ENCODE data around the gene CD9. TPM values are rescaled to one million over a fixed set of nuclear protein-coding genes. Genes with fewer than 3 reads are reported as not detected.

The CD9 gene
- total RNA-seq, 2 donors from 2014 or later: 66.6 to 91.3 TPM

GRCh38 chr12:6279631-6280030, 79.4 kb downstream of the CD9 start:
- 66 to 76% methylated on average over 6 to 8 of the region's 8 CpGs for WGBS, 2 donors
- no peak for ATAC-seq

GRCh38 chr12:6280053-6280469, 79.9 kb downstream of the CD9 start:
- TF ChIP-seq, protein P1, sequence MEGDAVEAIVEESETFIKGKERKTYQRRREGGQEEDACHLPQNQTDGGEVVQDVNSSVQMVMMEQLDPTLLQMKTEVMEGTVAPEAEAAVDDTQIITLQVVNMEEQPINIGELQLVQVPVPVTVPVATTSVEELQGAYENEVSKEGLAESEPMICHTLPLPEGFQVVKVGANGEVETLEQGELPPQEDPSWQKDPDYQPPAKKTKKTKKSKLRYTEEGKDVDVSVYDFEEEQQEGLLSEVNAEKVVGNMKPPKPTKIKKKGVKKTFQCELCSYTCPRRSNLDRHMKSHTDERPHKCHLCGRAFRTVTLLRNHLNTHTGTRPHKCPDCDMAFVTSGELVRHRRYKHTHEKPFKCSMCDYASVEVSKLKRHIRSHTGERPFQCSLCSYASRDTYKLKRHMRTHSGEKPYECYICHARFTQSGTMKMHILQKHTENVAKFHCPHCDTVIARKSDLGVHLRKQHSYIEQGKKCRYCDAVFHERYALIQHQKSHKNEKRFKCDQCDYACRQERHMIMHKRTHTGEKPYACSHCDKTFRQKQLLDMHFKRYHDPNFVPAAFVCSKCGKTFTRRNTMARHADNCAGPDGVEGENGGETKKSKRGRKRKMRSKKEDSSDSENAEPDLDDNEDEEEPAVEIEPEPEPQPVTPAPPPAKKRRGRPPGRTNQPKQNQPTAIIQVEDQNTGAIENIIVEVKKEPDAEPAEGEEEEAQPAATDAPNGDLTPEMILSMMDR (IDR thresholded peaks at IDR 0.05): no peak
- peak in 2 of 3 donors; percentile 32 to 54 for TF ChIP-seq POLR2A (IDR thresholded peaks at IDR 0.05)
- no peaks in the 10 kb centered on the region for H3K36me3 ChIP-seq (replicated peaks in 1 of 2; ENCODE audit: insufficient read depth in 1 of 2, low read depth in 2 of 2)
- DNase-seq (peak; percentile 79 to 93 (median 84)), ATAC-seq (peak; percentile 68)
- H3K9me3 ChIP-seq: no peaks in the 10 kb centered on the region
- no peak overlapping the region for H3K4me3 ChIP-seq
- peaks cover 38% of the 10 kb centered on the region for H3K4me1 ChIP-seq
- intact Hi-C loops (cut with DNase I): loop anchor here (5.0 kb wide), 2 partner anchors 93 to 218 kb away; no protein-coding TSS in a partner anchor
- 47 to 54% methylated on average over 2 of the region's 2 CpGs for WGBS, 2 donors
- peak overlapping the region; percentile 94 to 99 (median 98) for H3K27ac ChIP-seq
- no peaks in the 10 kb centered on the region for H3K27me3 ChIP-seq

More at GRCh38 chr12:6279631-6280030, 79.4 kb downstream of the CD9 start:
- TF ChIP-seq, protein P1 (IDR thresholded peaks at IDR 0.05): no peak
- no peak overlapping the region for H3K4me3 ChIP-seq
- H3K27ac ChIP-seq: peak overlapping the region; percentile 94 to 99 (median 98)
- H3K9me3 ChIP-seq: no peaks in the 10 kb centered on the region
- intact Hi-C loops (cut with DNase I): loop anchor here (5.0 kb wide), 2 partner anchors 92 to 217 kb away; no protein-coding TSS in a partner anchor
- peaks cover 34% of the 10 kb centered on the region for H3K4me1 ChIP-seq
- no peaks in the 10 kb centered on the region for H3K27me3 ChIP-seq
- DNase-seq: no peak
- no peaks in the 10 kb centered on the region for H3K36me3 ChIP-seq (replicated peaks in 1 of 2; ENCODE audit: insufficient read depth in 1 of 2, low read depth in 2 of 2)

DNA sequence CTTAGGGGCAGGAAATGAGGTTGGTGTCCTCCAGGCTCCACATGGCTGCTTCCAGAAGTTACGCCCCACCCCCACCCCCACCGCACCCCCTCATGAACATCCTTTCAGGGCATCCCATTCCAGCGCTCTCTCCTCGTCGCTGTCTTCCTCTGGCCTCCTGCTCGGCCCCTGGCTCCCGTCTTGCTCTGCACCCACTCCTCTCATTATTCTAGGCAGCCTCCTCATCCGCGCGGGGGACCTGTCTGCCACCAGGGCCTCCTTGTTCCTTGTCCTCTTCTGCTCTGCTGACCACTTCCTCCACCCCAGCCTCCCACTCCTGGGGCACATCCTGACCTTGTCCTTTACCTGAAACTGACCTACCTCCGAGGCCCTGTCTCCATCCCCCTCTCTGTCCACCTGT, 80.5 kb downstream of the CD9 start:
- ATAC-seq (no peak), DNase-seq (no peak)
- no peaks in the 10 kb centered on the region for H3K27me3 ChIP-seq

DNA sequence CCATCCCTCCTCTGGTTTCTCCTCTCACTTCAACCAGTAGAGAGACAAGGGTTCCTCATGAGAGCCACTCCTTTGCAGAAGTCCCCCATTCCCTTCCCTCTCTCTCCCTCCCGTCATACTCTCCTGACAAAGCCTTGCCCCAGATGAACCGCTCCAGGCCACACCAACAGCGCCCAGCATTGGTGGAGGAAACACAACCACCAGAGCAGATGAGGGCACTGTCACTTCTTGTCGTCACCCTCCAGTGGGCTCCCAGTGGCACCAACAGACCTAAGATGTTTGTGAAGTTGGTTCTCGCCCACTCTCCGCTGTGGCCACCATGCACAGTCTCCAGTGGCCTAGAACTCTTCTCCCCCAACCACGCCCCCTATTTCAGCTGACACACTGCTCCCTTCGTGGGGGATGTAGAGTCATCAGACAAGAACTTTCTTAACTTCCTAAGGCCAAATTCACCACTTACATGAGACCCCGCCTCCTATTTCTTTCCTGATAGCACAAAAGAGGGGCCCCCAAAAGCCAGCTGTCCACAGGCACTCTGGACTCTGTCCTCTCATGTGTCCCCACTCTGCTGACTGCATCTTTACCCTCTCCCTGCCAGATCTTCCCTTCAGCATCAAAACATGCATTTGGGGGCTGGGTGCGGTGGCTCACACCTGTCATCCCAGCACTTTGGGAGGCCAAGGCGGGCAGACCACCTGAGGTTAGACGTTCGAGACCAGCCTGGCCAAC, 81.0 kb downstream of the CD9 start:
- WGBS, 2 donors: 91% methylated on average over 11 to 13 of the region's 13 CpGs
- ATAC-seq: no peak
- H3K4me3 ChIP-seq: no peak overlapping the region
- H3K36me3 ChIP-seq (replicated peaks in 1 of 2; ENCODE audit: insufficient read depth in 1 of 2, low read depth in 2 of 2): no peaks in the 10 kb centered on the region
- H3K27ac ChIP-seq: peak overlapping the region in 3 of 4 donors; percentile 97 to 99 (median 99)
- no peak for TF ChIP-seq POLR2A (IDR thresholded peaks at IDR 0.05)
- TF ChIP-seq, protein P1 (IDR thresholded peaks at IDR 0.05): no peak
- H3K9me3 ChIP-seq: no peaks in the 10 kb centered on the region
- intact Hi-C loops (cut with DNase I): loop anchor here (5.0 kb wide), 2 partner anchors 94 to 219 kb away; no protein-coding TSS in a partner anchor
- peaks cover 40% of the 10 kb centered on the region for H3K4me1 ChIP-seq
- H3K27me3 ChIP-seq: no peaks in the 10 kb centered on the region
- DNase-seq: no peak

More for the DNA sequence above, 80.5 kb downstream of the CD9 start:
- Histone ChIP-seq H3K36me3 (replicated peaks in 1 of 2; ENCODE audit: insufficient read depth in 1 of 2, low read depth in 2 of 2) (no peaks in the 10 kb centered on the region), H3K4me1 (peaks cover 40% of the 10 kb centered on the region), H3K9me3 (no peaks in the 10 kb centered on the region), H3K4me3 (no peak overlapping the region), H3K27ac (peak overlapping the region; percentile 94 to 99 (median 98))
- intact Hi-C loops (cut with DNase I): loop anchor here (5.0 kb wide), 2 partner anchors 93 to 218 kb away; no protein-coding TSS in a partner anchor
- 78 to 82% methylated on average over 9 to 11 of the region's 11 CpGs for WGBS, 2 donors
- TF ChIP-seq, protein P1 (IDR thresholded peaks at IDR 0.05): no peak
- TF ChIP-seq POLR2A (IDR thresholded peaks at IDR 0.05): no peak
